Fibroblast of pulmonary artery (primary cell): Measurements from ENCODE around the gene EVX2.

Experiments used
- DNase-seq: peaks from one replicate; pipeline ENCODE4 v3.0.0-alpha.2; 2010; ENCODE audit warnings: low read depth
- H3K4me3 ChIP-seq: replicated peaks from 2 replicates; pipeline ENCODE4 v1.5.1; 2011; ENCODE audit warnings: low read depth, mild to moderate bottlenecking, control low read depth, low read length, moderate library complexity
- TF ChIP-seq, protein P1 (sequence below): IDR thresholded peaks from 2 replicates; pipeline ENCODE4 v1.5.1; 2011; ENCODE audit warnings: mild to moderate bottlenecking, control low read depth, low read length, inconsistent platforms; ENCODE audit errors: missing control alignments

Gene EVX2

DNA sequence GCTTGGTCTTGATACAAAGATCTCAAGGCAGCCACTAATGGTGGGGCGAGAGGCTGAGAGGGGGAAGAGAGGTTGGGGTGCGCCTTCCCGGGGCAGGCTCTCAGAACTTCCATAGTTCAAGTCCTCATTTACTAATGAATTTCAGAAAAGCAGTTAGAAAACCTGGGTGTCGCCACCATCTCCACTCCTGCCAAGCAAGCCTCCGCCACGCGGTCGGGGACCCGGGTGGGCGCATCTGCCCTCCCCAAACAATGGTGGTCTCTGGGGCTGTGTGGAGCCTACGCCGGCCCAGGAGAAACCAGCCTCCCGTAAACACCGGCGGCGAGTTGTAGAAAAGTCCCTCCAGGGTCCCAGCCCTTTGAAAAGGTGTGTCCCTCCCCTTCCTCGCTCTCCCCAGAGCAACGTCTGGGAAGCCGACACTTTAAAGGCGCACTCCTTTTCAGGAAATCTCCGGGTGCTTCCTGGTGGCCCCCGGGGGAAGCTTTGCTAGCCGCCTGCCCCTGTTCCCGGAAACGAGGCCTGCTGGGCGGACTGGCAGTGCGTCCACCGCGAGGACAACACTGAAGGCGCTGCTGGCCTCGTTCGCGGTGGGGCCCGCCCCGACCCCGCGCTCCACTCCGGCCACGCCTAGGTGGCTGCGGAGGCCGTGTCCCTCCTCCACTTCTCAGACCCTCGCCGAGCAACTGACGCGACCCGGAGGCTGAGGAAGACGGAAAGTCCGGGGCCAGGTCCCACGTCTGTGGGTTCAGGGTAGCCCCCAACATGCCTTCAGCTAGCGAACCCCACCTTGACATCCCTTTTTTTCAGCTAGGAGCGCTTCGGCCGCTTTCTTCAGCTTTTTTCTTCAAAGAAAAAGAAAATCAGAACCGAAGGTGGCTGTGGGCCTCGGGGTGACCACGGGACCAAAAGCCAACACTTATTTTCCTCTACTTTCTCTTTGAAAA is 16.8 kb downstream of the EVX2 start:
- TF ChIP-seq, protein P1, sequence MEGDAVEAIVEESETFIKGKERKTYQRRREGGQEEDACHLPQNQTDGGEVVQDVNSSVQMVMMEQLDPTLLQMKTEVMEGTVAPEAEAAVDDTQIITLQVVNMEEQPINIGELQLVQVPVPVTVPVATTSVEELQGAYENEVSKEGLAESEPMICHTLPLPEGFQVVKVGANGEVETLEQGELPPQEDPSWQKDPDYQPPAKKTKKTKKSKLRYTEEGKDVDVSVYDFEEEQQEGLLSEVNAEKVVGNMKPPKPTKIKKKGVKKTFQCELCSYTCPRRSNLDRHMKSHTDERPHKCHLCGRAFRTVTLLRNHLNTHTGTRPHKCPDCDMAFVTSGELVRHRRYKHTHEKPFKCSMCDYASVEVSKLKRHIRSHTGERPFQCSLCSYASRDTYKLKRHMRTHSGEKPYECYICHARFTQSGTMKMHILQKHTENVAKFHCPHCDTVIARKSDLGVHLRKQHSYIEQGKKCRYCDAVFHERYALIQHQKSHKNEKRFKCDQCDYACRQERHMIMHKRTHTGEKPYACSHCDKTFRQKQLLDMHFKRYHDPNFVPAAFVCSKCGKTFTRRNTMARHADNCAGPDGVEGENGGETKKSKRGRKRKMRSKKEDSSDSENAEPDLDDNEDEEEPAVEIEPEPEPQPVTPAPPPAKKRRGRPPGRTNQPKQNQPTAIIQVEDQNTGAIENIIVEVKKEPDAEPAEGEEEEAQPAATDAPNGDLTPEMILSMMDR: no peak
- H3K4me3 ChIP-seq: peak overlapping the region; percentile 10
- DNase-seq: no peak

DNA sequence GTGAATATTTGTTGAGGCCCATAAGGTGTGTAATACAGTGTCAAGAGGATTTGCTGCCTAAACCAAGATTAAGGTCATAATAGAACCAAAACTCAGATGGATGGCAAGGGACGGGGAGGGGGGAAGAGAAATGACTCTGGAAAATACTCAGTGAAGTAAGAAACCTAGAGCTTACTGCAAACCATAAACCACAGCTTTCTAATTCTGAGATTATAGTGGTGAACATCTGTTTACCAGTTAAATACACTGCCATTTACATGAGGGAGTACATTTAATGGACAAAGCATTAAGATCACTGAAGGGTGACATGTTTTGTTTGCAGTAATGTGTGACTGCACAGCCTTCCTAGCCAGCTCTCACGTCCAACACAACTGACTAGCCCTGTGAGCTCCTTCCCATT is 19.8 kb downstream of the EVX2 start:
- TF ChIP-seq, protein P1: no peak
- no peak for DNase-seq

DNA sequence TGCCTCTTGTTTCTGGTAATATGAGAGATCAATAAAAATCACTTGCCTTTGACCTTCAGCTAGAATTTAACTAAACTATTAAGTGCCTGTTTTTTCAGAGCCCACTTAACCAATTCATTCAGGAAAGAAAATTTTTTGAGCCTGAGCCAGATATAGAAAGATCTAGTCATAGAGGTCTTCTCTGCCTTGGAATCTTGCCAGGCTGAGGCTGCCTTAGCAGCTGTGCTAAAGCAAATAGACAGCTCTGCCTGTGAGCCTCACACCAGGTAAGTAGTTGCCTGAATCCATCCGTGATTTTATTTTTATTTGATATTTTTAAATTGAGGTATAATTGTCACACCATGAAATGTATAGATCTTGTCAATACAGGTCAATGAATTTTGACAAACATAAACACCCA is 27.4 kb downstream of the EVX2 start:
- TF ChIP-seq, protein P1: no peak
- no peak for DNase-seq
- no peak overlapping the region for H3K4me3 ChIP-seq

More for the DNA sequence above, 19.8 kb downstream of the EVX2 start:
- no peak overlapping the region for H3K4me3 ChIP-seq

DNA sequence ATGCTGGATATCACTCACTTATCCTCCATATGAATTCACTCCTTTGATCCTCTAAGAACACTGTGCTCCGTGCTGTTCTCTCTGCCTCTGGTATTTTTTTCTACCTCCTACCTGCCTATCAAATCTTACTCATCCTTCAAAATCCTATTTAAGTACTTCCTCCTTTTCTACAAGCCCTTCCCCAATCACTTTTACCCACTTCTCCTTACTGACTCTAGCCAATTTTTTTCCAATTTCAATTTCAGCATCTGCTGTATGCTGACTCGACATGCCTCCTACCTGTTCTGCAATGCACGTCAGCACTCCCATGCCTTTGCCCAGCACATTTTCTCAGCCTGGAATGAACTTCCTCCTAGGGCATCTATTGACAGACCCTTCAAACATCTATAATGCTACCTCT is 44.4 kb downstream of the EVX2 start:
- no peak overlapping the region for H3K4me3 ChIP-seq
- no peak for DNase-seq
- TF ChIP-seq, protein P1: no peak

DNA sequence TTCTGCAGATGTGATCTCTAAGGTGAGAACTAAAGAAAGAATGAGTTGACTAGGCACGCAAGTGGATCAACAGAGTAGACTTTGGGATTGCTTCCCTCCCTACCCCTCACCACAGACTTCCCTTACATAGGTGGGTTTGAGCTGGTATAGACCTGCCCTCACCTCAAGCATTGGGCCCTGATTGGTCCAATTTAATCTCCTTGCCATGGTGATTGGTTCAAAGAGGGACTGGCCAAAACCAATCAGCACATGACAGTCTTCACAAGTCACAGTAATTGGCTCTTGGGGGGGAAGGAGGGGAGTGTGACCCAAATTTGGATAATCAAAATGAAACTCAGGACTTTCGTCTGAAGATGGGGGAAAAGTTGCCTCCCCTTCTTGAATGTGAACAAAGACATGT is 45.1 kb downstream of the EVX2 start:
- no peak overlapping the region for H3K4me3 ChIP-seq
- DNase-seq: no peak
- TF ChIP-seq, protein P1: no peak

DNA sequence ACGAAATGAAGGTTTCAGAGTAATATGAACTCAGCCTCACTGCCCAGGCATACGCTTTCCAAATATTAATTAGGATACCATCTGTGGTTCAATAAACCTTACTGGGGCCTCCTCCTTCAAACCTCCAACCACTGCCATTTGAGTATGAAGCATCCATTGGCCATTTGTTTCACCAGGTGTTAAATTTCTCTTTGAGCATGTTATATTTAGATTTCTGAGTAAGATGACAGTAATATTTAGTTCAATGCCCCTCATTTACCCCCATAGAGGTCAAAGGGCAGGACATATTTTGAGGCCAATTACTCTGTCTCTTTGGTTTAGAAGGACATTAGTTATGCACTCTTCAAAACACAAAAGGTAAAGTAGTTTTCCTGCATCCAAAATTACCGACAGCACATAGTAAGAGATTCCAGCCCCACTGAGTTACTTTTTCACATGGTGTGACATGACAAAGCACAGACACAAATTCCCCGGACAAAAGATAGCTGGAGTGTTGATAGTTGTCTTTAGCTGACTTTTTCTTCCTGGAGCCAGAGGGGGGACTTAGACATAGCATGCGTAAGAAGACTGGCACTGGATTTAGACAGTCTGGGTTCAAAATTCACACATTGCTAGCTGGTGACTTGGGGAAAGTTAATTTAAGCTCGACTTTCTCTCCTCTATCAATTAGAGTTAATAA is 48.6 kb downstream of the EVX2 start:
- TF ChIP-seq, protein P1: no peak

More for the DNA sequence above, 48.6 kb downstream of the EVX2 start:
- H3K4me3 ChIP-seq: no peak overlapping the region
- no peak for DNase-seq
